Neural cell (in vitro differentiated cells): Measurements from ENCODE around the gene AQP2. TPM values are rescaled to one million over a fixed set of nuclear protein-coding genes. Genes with fewer than 3 reads are reported as not detected.

Experiments used
- H2AFZ ChIP-seq: fragments of 200-600, 300-800 bp; sonication (generic), shearing (Covaris generic); 2 replicates; pipeline ENCODE4 v1.6.0; 2014; ENCODE audit warnings: low read depth, mild to moderate bottlenecking, antibody characterized with exemption, low read length, moderate library complexity
- H3F3A ChIP-seq: fragments of 200-600 bp; shearing (Covaris generic); 2 replicates; pipeline ENCODE4 v1.6.1; 2016; ENCODE audit warnings: mild to moderate bottlenecking, moderate library complexity, mixed read lengths, antibody characterized with exemption, low read length; ENCODE audit not compliant: insufficient read depth, poor library complexity, severe bottlenecking
- H3K27ac ChIP-seq: fragments of 200-600, 300-800 bp; sonication (generic), shearing (Covaris generic); 2 replicates; pipeline ENCODE4 v1.5.1; 2014; ENCODE audit warnings: mild to moderate bottlenecking, low read length, moderate library complexity
- H3K27me3 ChIP-seq: fragments of 300-800, 200-600 bp; sonication (generic), shearing (Covaris generic); 2 replicates; pipeline ENCODE4 v1.6.0; 2014; ENCODE audit warnings: mild to moderate bottlenecking, low read depth, low read length, moderate library complexity; ENCODE audit not compliant: insufficient read depth
- H3K36me3 ChIP-seq: fragments of 300-800, 200-600 bp; sonication (generic), shearing (Covaris generic); 2 replicates; pipeline ENCODE4 v1.5.1; 2014; ENCODE audit warnings: mild to moderate bottlenecking, antibody characterized with exemption, low read length, moderate library complexity; ENCODE audit not compliant: insufficient read depth
- H3K4me2 ChIP-seq: fragments of 300-800, 200-600 bp; sonication (generic), shearing (Covaris generic); 2 replicates; pipeline ENCODE4 v1.6.0; 2014; ENCODE audit warnings: mild to moderate bottlenecking, low read length
- H3K4me3 ChIP-seq: fragments of 300-800, 200-600 bp; sonication (generic), shearing (Covaris generic); 2 replicates; pipeline ENCODE4 v1.5.1; 2014; ENCODE audit warnings: mild to moderate bottlenecking, low read length, moderate library complexity
- H3K79me2 ChIP-seq: fragments of 200-600 bp; shearing (Covaris generic); replicated peaks from 2 replicates; pipeline ENCODE4 v1.6.0; 2014; ENCODE audit warnings: mild to moderate bottlenecking, low read length, moderate library complexity; ENCODE audit not compliant: insufficient read depth
- H3K9ac ChIP-seq: fragments of 300-800, 200-600 bp; sonication (generic), shearing (Covaris generic); 2 replicates; pipeline ENCODE4 v1.6.1; 2016; ENCODE audit warnings: mild to moderate bottlenecking, low read length, mixed read lengths
- H3K9me2 ChIP-seq: fragments of 200-600 bp; shearing (Covaris generic); 2 replicates; pipeline ENCODE4 v1.6.1; 2016; ENCODE audit warnings: mild to moderate bottlenecking, low read length, mixed read lengths; ENCODE audit not compliant: insufficient read depth
- H3K9me3 ChIP-seq: fragments of 200-600, 300-800 bp; sonication (generic), shearing (Covaris generic); 2 replicates; pipeline ENCODE4 v1.6.1; 2016; ENCODE audit warnings: mild to moderate bottlenecking, mixed run types, low read length, moderate library complexity, mixed read lengths
- H4K20me1 ChIP-seq: fragments of 200-600 bp; shearing (Covaris generic); 2 replicates; pipeline ENCODE4 v1.6.1; 2016; ENCODE audit warnings: mild to moderate bottlenecking, mixed run types; ENCODE audit not compliant: insufficient read depth
- EP300 ChIP-seq: fragments of 450-650 bp; conservative IDR thresholded peaks from 2 replicates; pipeline ENCODE4 v1.6.1; 2014; ENCODE audit warnings: antibody characterized with exemption, mild to moderate bottlenecking, moderate library complexity; ENCODE audit not compliant: poor library complexity, severe bottlenecking
- MXI1 ChIP-seq: fragments of 450-650 bp; conservative IDR thresholded peaks from 2 replicates; pipeline ENCODE4 v1.6.1; 2014; ENCODE audit warnings: antibody characterized with exemption, mild to moderate bottlenecking; ENCODE audit not compliant: poor library complexity, severe bottlenecking
- POLR2AphosphoS5 ChIP-seq: IDR thresholded peaks from 2 replicates; pipeline ENCODE4 v1.6.1; 2012
- RAD21 ChIP-seq: fragments of 450-650 bp; conservative IDR thresholded peaks from 2 replicates; pipeline ENCODE4 v1.6.1; 2014; ENCODE audit warnings: antibody characterized with exemption, mild to moderate bottlenecking, moderate library complexity
- SMC3 ChIP-seq: fragments of 450-650 bp; conservative IDR thresholded peaks from 2 replicates; pipeline ENCODE4 v1.6.1; 2014; ENCODE audit warnings: antibody characterized with exemption, mild to moderate bottlenecking, moderate library complexity; ENCODE audit not compliant: poor library complexity
- TAF1 ChIP-seq: IDR thresholded peaks from 2 replicates; pipeline ENCODE4 v1.6.1; 2012; ENCODE audit warnings: low read depth
- polyA plus RNA-seq: library from polyadenylated mRNA; depleted of rRNA; stranded (reverse); fragments of >200 nt; gene quantifications from 2 replicates; pipeline ENCODE4 v1.2.3, GENCODE V29; 2014
- TF ChIP-seq, protein P1 (sequence below): IDR thresholded peaks from 2 replicates; pipeline ENCODE4 v1.6.1; 2012; ENCODE audit warnings: borderline replicate concordance

AQP2 gene
- polyA plus RNA-seq, 1 donor from 2014 or later: not detected

DNA sequence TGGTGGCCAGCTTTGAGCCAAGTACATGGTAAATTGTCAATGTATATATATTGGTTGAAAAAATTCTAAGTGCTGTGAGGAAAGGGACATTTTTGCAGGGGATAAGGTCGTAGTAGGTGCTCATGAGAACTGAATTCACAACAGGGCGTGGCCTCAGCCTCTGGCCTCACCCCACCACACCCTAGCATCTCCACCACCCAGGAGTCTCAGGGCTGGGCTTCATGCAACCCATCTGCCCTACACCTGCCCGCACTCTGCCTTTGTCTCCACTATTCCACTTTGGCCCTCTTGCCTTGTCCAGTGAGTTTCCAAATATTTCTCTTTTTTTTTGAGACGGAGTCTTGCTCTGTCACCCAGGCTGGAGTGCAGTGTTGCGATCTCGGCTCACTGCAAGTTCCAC is 22.1 kb upstream of the AQP2 start:
- no peaks in the 10 kb centered on the region for H4K20me1 ChIP-seq
- H3F3A ChIP-seq: no peaks in the 10 kb centered on the region
- no peaks in the 10 kb centered on the region for H3K27me3 ChIP-seq
- no peak overlapping the region for H3K27ac ChIP-seq
- no peak overlapping the region for H3K4me3 ChIP-seq
- TF ChIP-seq, protein P1, sequence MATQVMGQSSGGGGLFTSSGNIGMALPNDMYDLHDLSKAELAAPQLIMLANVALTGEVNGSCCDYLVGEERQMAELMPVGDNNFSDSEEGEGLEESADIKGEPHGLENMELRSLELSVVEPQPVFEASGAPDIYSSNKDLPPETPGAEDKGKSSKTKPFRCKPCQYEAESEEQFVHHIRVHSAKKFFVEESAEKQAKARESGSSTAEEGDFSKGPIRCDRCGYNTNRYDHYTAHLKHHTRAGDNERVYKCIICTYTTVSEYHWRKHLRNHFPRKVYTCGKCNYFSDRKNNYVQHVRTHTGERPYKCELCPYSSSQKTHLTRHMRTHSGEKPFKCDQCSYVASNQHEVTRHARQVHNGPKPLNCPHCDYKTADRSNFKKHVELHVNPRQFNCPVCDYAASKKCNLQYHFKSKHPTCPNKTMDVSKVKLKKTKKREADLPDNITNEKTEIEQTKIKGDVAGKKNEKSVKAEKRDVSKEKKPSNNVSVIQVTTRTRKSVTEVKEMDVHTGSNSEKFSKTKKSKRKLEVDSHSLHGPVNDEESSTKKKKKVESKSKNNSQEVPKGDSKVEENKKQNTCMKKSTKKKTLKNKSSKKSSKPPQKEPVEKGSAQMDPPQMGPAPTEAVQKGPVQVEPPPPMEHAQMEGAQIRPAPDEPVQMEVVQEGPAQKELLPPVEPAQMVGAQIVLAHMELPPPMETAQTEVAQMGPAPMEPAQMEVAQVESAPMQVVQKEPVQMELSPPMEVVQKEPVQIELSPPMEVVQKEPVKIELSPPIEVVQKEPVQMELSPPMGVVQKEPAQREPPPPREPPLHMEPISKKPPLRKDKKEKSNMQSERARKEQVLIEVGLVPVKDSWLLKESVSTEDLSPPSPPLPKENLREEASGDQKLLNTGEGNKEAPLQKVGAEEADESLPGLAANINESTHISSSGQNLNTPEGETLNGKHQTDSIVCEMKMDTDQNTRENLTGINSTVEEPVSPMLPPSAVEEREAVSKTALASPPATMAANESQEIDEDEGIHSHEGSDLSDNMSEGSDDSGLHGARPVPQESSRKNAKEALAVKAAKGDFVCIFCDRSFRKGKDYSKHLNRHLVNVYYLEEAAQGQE: no peak
- TF ChIP-seq EP300 (no peak), TAF1 (no peak), RAD21 (no peak), POLR2AphosphoS5 (no peak), MXI1 (no peak)
- no peak overlapping the region for H3K4me2 ChIP-seq
- H3K9me3 ChIP-seq: no peaks in the 10 kb centered on the region
- no peaks in the 10 kb centered on the region for H3K9me2 ChIP-seq
- no peak overlapping the region for H2AFZ ChIP-seq
- H3K36me3 ChIP-seq: no peaks in the 10 kb centered on the region
- H3K9ac ChIP-seq: no peak overlapping the region
- no peaks in the 10 kb centered on the region for H3K79me2 ChIP-seq

DNA sequence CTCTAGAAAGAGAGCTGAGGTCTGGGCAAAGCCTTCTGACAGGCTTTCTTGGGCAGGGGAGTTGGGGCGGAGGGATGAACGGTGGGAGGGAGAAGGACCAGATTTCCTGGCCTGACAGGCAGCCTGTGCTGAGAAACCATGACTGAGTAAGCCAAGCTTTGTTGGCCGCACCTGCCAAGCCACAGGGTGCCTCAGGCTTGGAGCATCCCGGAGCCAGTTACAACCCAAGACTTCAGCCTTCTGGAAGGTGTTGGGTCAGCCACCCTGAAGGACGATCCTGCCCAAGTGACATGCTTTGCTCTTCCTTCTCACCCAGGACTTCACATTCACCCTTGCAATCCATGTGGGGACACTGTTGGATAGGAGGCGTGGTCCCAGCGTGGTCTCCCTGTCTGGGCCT is 21.0 kb upstream of the AQP2 start:
- Histone ChIP-seq H3F3A (no peaks in the 10 kb centered on the region), H3K27me3 (no peaks in the 10 kb centered on the region), H4K20me1 (no peaks in the 10 kb centered on the region), H3K79me2 (no peaks in the 10 kb centered on the region), H3K9ac (no peak overlapping the region), H3K9me2 (no peaks in the 10 kb centered on the region), H3K36me3 (no peaks in the 10 kb centered on the region), H3K27ac (no peak overlapping the region), H3K4me3 (no peak overlapping the region), H3K4me2 (no peak overlapping the region), H2AFZ (no peak overlapping the region), H3K9me3 (no peaks in the 10 kb centered on the region)
- TF ChIP-seq POLR2AphosphoS5 (no peak), SMC3 (no peak), MXI1 (no peak), EP300 (no peak), RAD21 (no peak)
- TF ChIP-seq, protein P1: no peak
